Measurements from ENCODE around the gene CDH1.

- TF ChIP-seq, protein P1, sequence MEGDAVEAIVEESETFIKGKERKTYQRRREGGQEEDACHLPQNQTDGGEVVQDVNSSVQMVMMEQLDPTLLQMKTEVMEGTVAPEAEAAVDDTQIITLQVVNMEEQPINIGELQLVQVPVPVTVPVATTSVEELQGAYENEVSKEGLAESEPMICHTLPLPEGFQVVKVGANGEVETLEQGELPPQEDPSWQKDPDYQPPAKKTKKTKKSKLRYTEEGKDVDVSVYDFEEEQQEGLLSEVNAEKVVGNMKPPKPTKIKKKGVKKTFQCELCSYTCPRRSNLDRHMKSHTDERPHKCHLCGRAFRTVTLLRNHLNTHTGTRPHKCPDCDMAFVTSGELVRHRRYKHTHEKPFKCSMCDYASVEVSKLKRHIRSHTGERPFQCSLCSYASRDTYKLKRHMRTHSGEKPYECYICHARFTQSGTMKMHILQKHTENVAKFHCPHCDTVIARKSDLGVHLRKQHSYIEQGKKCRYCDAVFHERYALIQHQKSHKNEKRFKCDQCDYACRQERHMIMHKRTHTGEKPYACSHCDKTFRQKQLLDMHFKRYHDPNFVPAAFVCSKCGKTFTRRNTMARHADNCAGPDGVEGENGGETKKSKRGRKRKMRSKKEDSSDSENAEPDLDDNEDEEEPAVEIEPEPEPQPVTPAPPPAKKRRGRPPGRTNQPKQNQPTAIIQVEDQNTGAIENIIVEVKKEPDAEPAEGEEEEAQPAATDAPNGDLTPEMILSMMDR (conservative IDR thresholded peaks at IDR 0.05; ENCODE audit: low read length): no peak
- TF ChIP-seq EZH2phosphoT487 (IDR thresholded peaks at IDR 0.05; ENCODE audit: borderline replicate concordance): no peak
These were observed 61.3 kb downstream of the CDH1 start for GRCh38 chr16:68798398-68798797.

Measured in Loucy (cell line).